ENCODE results near the gene DMC1. TPM values are rescaled to one million over a fixed set of nuclear protein-coding genes. Genes with fewer than 3 reads are reported as not detected.

The DMC1 gene
- total and polyA plus RNA-seq, 9 of the 15 experiments (the other 6 are each of a cell fraction or from before 2014, with no cell fraction given), result 5.5 to 55.5 (median 9.8) TPM

- TF ChIP-seq GATAD2B (IDR thresholded peaks at IDR 0.05; ENCODE audit: borderline replicate concordance) (peak; percentile 36; the same call in 1 of the 2 replicates), MAZ (CRISPR knock-in tag; conservative IDR thresholded peaks at IDR 0.05 in 1 of 2, IDR thresholded peaks at IDR 0.05 in 1 of 2) (peak in 1 of 2 experiments; percentile 96; a peak in 2 of 4 replicates), SMAD2 (IDR thresholded peaks at IDR 0.05; ENCODE audit: low read depth, low read length) (no peak), POLR2H (tag; IDR thresholded peaks at IDR 0.05; ENCODE audit: low read depth) (peak; percentile 66), NFATC3 (IDR thresholded peaks at IDR 0.05) (no peak), MLLT1 (IDR thresholded peaks at IDR 0.05) (peak in 1 of 2 experiments; percentile 50; a peak in 1 of 4 replicates), MAFF (IDR thresholded peaks at IDR 0.05; ENCODE audit: low read length) (no peak), TCF7L2 (IDR thresholded peaks at IDR 0.05; ENCODE audit: low read depth, low read length) (no peak), NFRKB (IDR thresholded peaks at IDR 0.05; ENCODE audit: low read depth) (0 out of 2 replicates have a peak, but pooled peaks have one; percentile 62), ZNF76 (CRISPR knock-in tag; IDR thresholded peaks at IDR 0.05; ENCODE audit: borderline replicate concordance) (no peak), TBP (optimal IDR thresholded peaks at IDR 0.05; ENCODE audit: low read depth, low read length) (peak; percentile 49), ZKSCAN1 (IDR thresholded peaks at IDR 0.05; ENCODE audit: low read depth, low read length) (no peak), HDAC2 (IDR thresholded peaks at IDR 0.05) (0 out of 2 replicates have a peak, but pooled peaks have one; percentile 32), RBFOX2 (IDR thresholded peaks at IDR 0.05; ENCODE audit: low read depth, low read length) (peak; percentile 85), E2F3 (CRISPR knock-in tag; IDR thresholded peaks at IDR 0.05) (peak; percentile 48; the same call in 1 of the 2 replicates), RNF219 (CRISPR knock-in tag; IDR thresholded peaks at IDR 0.05) (no peak), FIP1L1 (IDR thresholded peaks at IDR 0.05; ENCODE audit: low read depth, low read length, poor library complexity, severe bottlenecking) (no peak)
- TF ChIP-seq, protein P1, sequence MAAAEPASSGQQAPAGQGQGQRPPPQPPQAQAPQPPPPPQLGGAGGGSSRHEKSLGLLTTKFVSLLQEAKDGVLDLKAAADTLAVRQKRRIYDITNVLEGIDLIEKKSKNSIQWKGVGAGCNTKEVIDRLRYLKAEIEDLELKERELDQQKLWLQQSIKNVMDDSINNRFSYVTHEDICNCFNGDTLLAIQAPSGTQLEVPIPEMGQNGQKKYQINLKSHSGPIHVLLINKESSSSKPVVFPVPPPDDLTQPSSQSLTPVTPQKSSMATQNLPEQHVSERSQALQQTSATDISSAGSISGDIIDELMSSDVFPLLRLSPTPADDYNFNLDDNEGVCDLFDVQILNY (CRISPR knock-in tag; IDR thresholded peaks at IDR 0.05), result no peak
- TF ChIP-seq, protein P2, sequence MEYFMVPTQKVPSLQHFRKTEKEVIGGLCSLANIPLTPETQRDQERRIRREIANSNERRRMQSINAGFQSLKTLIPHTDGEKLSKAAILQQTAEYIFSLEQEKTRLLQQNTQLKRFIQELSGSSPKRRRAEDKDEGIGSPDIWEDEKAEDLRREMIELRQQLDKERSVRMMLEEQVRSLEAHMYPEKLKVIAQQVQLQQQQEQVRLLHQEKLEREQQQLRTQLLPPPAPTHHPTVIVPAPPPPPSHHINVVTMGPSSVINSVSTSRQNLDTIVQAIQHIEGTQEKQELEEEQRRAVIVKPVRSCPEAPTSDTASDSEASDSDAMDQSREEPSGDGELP (CRISPR knock-in tag; IDR thresholded peaks at IDR 0.05; ENCODE audit: borderline replicate concordance), result peak; percentile 68; the same call in 1 of the 2 replicates
- TF ChIP-seq, protein P3, sequence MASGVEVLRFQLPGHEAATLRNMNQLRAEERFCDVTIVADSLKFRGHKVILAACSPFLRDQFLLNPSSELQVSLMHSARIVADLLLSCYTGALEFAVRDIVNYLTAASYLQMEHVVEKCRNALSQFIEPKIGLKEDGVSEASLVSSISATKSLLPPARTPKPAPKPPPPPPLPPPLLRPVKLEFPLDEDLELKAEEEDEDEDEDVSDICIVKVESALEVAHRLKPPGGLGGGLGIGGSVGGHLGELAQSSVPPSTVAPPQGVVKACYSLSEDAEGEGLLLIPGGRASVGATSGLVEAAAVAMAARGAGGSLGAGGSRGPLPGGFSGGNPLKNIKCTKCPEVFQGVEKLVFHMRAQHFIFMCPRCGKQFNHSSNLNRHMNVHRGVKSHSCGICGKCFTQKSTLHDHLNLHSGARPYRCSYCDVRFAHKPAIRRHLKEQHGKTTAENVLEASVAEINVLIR (CRISPR knock-in tag; IDR thresholded peaks at IDR 0.05), result no peak
Observed at GRCh38 chr22:38569972-38570778, at the start of gene DMC1 (continued).

All from K562 (cell line).